ENCODE data around the gene YTHDC2.

YTHDC2 gene

DNA sequence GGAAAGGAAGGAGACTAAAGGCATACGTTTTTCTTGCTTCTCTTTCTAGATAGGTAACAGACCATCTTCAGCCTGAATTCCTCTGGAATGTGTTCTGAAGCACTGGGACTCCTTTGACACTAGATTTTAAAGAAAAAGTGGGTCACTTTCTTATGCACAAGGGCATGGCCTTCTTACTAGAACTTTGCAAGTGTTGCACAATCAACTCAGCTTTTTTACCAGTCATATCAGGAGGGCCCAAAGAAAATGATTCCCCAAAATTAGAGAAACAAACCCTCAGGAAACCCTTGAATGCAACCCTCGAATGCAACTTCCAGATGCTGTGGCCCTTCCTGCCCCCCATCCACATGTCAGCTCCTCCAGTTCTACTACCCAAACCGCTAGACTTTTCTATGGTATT lies 93.9 kb downstream of the YTHDC2 start:
- ATAC-seq, result no peak
- peaks cover 5% of the 10 kb centered on the region for H3K4me1 Mint-ChIP-seq
- no peak overlapping the region for H3K4me3 Mint-ChIP-seq
- H3K27ac Mint-ChIP-seq, result no peak overlapping the region
- no peaks in the 10 kb centered on the region for H3K9me3 Mint-ChIP-seq
- H3K36me3 Mint-ChIP-seq, result no peaks in the 10 kb centered on the region
- no peak for DNase-seq (ENCODE audit: low spot score in 2 of 2)

DNA sequence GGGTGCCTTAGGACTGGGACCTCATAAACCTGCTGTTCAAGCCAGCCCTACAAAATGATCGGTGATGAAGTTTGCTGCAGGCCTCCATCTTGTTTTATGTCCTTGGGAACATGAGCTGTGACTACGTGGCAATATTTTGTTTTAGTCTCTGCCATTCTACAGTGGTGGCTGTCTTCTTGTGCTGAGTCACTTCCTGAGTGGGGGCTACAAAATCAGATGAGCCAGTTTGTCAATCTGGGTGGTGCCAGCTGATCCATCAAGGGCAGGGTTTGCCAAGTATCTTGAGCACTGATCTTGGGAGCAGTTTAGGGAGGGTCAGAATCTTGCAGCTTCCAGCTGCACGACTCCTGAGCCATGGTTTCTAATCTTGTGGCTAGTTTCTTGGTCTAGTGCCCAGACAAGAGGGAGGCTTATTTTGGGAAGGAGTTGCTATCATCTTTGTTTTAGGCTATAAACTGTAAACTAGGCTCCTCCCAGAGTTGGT lies 94.7 kb downstream of the YTHDC2 start:
- peaks cover 5% of the 10 kb centered on the region for H3K4me1 Mint-ChIP-seq
- no peaks in the 10 kb centered on the region for H3K9me3 Mint-ChIP-seq
- H3K4me3 Mint-ChIP-seq, result no peak overlapping the region
- no peak overlapping the region for H3K27ac Mint-ChIP-seq
- DNase-seq (ENCODE audit: low spot score in 2 of 2) (no peak), ATAC-seq (peak; percentile 59)
- H3K36me3 Mint-ChIP-seq, result no peaks in the 10 kb centered on the region

DNA sequence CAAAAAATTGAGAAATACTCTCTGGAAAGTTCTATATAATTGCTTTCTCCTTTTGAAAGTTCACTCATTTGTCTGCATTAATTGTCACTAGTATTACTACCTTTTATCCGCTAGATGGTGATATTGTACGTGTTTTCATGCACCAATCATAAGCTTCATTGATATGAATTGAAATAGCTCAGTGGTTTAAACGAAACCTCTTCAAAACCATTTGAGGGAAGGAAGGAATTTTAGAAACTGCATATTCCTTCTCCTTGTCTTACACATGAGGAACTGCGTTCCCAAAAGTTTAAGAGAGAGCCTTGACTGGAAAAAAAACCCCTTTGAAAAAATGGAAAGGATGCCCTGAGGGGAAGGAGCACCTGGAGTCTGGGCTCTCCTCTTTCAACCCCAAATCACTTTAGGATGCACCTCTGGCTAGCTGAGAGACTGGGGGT lies 98.6 kb downstream of the YTHDC2 start:
- H3K27ac Mint-ChIP-seq, result no peak overlapping the region
- no peaks in the 10 kb centered on the region for H3K9me3 Mint-ChIP-seq
- no peak for DNase-seq (ENCODE audit: low spot score in 2 of 2)
- no peaks in the 10 kb centered on the region for H3K36me3 Mint-ChIP-seq
- H3K4me1 Mint-ChIP-seq, result no peaks in the 10 kb centered on the region
- peak; percentile 53 for ATAC-seq
- H3K4me3 Mint-ChIP-seq, result no peak overlapping the region

DNA sequence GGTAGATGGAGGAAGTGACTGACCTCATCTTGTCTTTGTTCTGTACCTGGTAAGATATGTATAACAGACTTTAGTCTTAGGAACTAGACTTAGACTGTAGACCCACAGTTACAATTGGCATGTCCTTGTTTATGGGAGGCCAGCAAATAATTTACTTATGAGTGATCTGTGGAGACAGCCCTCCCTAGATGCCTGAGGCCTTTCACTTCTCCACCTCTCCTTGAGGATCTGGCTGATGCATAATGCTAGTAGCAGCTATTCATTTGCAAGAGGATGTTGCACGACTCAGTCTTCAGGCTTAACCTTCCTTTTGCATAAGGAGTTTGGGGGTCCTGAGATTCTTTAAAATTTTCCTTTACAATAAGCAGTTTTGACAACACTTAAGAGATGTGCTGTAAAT lies 100.7 kb downstream of the YTHDC2 start:
- Mint-ChIP-seq H3K9me3 (no peaks in the 10 kb centered on the region), H3K4me1 (no peaks in the 10 kb centered on the region), H3K36me3 (no peaks in the 10 kb centered on the region), H3K4me3 (no peak overlapping the region), H3K27ac (no peak overlapping the region)
- DNase-seq (ENCODE audit: low spot score in 2 of 2) (no peak), ATAC-seq (no peak)

DNA sequence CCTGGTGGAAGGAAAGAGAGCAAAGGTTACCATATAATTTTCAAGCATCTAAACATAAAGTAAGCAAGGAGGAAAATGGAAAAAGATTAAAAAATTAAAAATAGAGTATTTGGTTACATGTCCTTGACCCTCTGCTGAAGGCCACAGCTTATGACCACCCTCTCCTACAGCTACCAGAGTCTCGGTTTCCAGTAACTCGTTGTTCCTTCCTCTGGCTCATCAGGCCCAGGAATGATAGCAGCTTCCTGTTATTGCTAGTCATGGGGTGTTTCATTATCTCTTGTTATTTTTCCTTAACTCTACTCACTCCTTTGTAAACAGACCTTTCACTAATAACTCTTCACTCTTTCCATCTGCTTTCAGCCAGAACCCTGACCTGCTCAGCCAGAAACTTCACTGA lies 102.2 kb downstream of the YTHDC2 start:
- no peak for DNase-seq (ENCODE audit: low spot score in 2 of 2)
- H3K9me3 Mint-ChIP-seq, result no peaks in the 10 kb centered on the region
- H3K36me3 Mint-ChIP-seq, result no peaks in the 10 kb centered on the region
- no peak overlapping the region for H3K4me3 Mint-ChIP-seq
- no peaks in the 10 kb centered on the region for H3K4me1 Mint-ChIP-seq
- no peak for ATAC-seq
- no peak overlapping the region for H3K27ac Mint-ChIP-seq

DNA sequence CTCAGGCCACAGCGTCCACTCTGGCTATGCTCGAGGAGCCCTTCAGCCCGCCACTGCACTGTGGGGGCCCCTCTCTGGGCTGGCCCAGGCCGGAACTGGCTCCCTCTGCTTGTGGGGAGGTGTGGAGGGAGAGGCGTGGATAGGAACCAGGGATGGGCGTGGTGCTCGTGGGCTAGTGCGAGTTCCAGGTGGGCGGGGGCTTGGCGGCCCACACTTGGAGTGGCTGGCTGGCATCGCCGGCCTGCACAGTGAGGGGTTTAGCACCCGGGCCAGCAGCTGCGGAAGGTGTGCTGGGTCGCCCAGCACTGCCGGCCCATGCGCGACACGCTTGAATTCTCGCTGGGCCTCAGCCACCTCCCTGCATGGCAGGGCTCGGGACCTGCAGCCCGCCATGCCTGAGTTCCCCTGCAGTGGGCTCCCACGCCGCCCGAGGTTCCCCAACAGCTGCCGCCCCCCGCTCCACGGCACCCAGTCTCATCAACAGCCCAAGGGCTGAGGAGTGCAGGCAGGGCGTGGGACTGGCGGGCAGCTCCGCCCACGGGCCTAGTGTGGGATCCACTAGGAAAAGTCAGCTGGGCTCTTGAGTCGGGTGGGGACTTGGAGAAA lies 103.8 kb downstream of the YTHDC2 start:
- DNase-seq (ENCODE audit: low spot score in 2 of 2) (no peak), ATAC-seq (no peak)
- Mint-ChIP-seq H3K4me3 (no peak overlapping the region), H3K9me3 (no peaks in the 10 kb centered on the region), H3K4me1 (no peaks in the 10 kb centered on the region), H3K36me3 (no peaks in the 10 kb centered on the region), H3K27ac (no peak overlapping the region)

DNA sequence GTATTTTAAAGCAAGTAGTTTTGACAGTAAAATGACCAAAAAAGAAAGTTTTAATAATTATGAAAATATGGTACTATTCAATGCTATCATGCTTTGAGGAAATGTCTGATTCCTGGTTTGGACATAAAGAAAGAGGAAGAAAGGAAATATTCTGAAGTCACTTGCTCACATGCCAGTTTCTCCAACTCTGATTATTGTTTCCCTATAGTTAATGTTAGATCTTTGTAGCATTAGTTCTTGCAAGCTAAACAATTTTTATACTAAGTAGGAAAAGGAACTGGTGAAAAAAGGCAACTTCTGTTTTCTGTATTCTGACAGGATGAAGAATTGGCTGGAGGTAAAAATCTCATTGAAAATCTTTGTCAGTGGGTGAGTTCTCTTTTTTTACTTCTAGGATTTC lies 119.5 kb downstream of the YTHDC2 start:
- ATAC-seq, result no peak
- H3K9me3 Mint-ChIP-seq, result no peaks in the 10 kb centered on the region
- H3K4me3 Mint-ChIP-seq, result no peak overlapping the region
- no peak for DNase-seq (ENCODE audit: low spot score in 2 of 2)
- H3K27ac Mint-ChIP-seq, result no peak overlapping the region
- no peaks in the 10 kb centered on the region for H3K36me3 Mint-ChIP-seq
- H3K4me1 Mint-ChIP-seq, result no peaks in the 10 kb centered on the region

DNA sequence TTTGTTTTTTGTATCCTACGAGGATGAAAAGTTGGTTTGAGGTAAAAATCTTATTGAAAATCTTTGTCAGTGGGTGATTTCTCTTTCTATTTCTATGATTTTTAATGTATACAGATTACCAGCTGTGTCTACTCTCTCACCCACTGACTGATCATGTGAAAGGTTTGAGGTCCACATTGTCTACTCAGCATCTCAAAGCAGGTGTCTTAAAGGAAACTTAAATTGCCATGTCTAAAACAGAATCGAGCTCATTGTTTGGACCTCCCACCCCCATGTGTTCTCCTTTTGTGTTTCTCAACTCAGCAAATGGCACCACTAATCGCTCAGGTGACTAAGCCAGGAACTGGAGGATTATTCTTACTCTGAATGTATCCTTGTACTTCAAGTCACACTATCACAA lies 121.5 kb downstream of the YTHDC2 start:
- ATAC-seq (no peak), DNase-seq (ENCODE audit: low spot score in 2 of 2) (no peak)
- H3K4me3 Mint-ChIP-seq, result no peak overlapping the region
- H3K9me3 Mint-ChIP-seq, result peaks cover 2% of the 10 kb centered on the region
- no peaks in the 10 kb centered on the region for H3K36me3 Mint-ChIP-seq
- no peaks in the 10 kb centered on the region for H3K4me1 Mint-ChIP-seq
- H3K27ac Mint-ChIP-seq, result no peak overlapping the region

DNA sequence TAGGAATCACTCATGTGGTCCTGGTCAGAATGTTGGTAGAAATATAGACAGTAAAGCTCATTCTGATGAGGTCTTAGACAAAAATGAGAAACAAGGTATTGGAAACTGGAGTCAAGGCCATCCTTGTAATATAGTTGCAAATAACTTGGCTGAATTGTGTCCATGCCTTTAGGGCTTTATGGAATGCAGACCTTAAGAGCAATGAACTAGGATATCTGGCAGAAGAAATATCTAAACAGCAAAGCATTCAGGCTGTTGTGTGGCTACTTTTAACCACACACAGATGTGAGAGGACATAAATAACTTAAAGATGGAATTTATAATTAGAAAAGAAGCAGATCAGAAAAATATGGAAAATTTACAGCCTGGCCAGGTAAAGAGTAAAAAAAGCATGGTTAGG lies 128.2 kb downstream of the YTHDC2 start:
- no peaks in the 10 kb centered on the region for H3K4me1 Mint-ChIP-seq
- H3K4me3 Mint-ChIP-seq, result no peak overlapping the region
- H3K9me3 Mint-ChIP-seq, result peaks cover 2% of the 10 kb centered on the region
- H3K27ac Mint-ChIP-seq, result no peak overlapping the region
- ATAC-seq, result no peak
- H3K36me3 Mint-ChIP-seq, result no peaks in the 10 kb centered on the region
- DNase-seq (ENCODE audit: low spot score in 2 of 2), result no peak

Measured in stimulated activated effector memory CD8-positive, alpha-beta T cell treated with anti-CD3 and anti-CD28 coated beads, Interleukin-12 subunit alpha, Interleukin-12 subunit beta, amount 100 ng/mL, for 72 hours (primary cell).